Endothelial cell of umbilical vein (primary cell): ENCODE data around the gene SMYD4. TPM values are rescaled to one million over a fixed set of nuclear protein-coding genes. Genes with fewer than 3 reads are reported as not detected.

Experiments used
- BruUV-seq: library from RNA; stranded (reverse); fragments of 400-500 nt; replicated peaks from 2 replicates; lab custom pipeline; 2021; lab: Mats Ljungman, UMichigan
- CTCF ChIA-PET: fragments of 300-600, 350-600 bp; sonication (Branson Sonifier 250); formaldehyde crosslinking; loops from one replicate; lab custom pipeline; 2021; ENCODE audit warnings: antibody characterized with exemption, inconsistent platforms; lab: Charles Lee
- POLR2A ChIA-PET: fragments of 300-600, 350-600 bp; sonication (Branson Sonifier 250); formaldehyde crosslinking; loops from one replicate; lab custom pipeline; 2021; ENCODE audit warnings: antibody characterized with exemption, inconsistent platforms; lab: Charles Lee
- DNase-seq: peaks from one replicate; pipeline ENCODE4 v3.0.0-alpha.2; 2011; ENCODE audit warnings: low read depth, low spot score
- FAIRE-seq: peaks from 2 replicates; lab custom pipeline; 2011; peaks lifted over from hg19 to GRCh38; lab: Jason Lieb, UNC
- H2AFZ ChIP-seq: 2 replicates; pipeline ENCODE4 v1.6.0; 2012; ENCODE audit warnings: low read depth, low read length, control low read depth, inconsistent platforms
- H3K27ac ChIP-seq: 2 replicates; pipeline ENCODE4 v1.5.1; 2011; ENCODE audit warnings: low read depth, mild to moderate bottlenecking, control low read depth, low read length, moderate library complexity; ENCODE audit not compliant: insufficient read depth
- H3K27me3 ChIP-seq, 2 experiments: 2 replicates each; pipeline versions ENCODE4 v1.6.0 to v1.6.1; 2011; ENCODE audit warnings: low read length in 2 of 2, mixed read lengths in 1 of 2; ENCODE audit not compliant: control insufficient read depth in 2 of 2, insufficient read depth in 2 of 2
- H3K36me3 ChIP-seq, 2 experiments: 2 replicates in 1 of 2; 3 replicates in 1 of 2; pipeline ENCODE4 v1.5.1; 2011; ENCODE audit warnings: low read length in 2 of 2, mild to moderate bottlenecking in 1 of 2, moderate library complexity in 1 of 2; ENCODE audit not compliant: control insufficient read depth in 2 of 2, insufficient read depth in 2 of 2; ENCODE audit errors: extremely low read depth in 1 of 2
- H3K4me1 ChIP-seq: 3 replicates; pipeline ENCODE4 v1.5.1; 2011; ENCODE audit warnings: mild to moderate bottlenecking, low read length; ENCODE audit not compliant: control insufficient read depth, insufficient read depth; ENCODE audit errors: extremely low read depth
- H3K4me2 ChIP-seq: 2 replicates; pipeline ENCODE4 v1.6.1; 2011; ENCODE audit warnings: low read length, control low read depth, mixed read lengths; ENCODE audit not compliant: insufficient read depth
- H3K4me3 ChIP-seq, 3 experiments: fragments of 200-600 bp in 1 of 3; sonication (generic), shearing (Covaris generic) in 1 of 3; replicated peaks in 1 of 3; 2 replicates each; pipeline ENCODE4 v1.5.1; 2011 to 2016; ENCODE audit warnings: control low read depth in 3 of 3, low read length in 3 of 3, mild to moderate bottlenecking in 2 of 3, inconsistent platforms in 1 of 3, low read depth in 1 of 3, moderate library complexity in 1 of 3; ENCODE audit not compliant: insufficient read depth in 1 of 3
- H3K79me2 ChIP-seq: 2 replicates; pipeline ENCODE4 v1.6.0; 2012; ENCODE audit warnings: low read length, inconsistent platforms; ENCODE audit not compliant: control insufficient read depth, insufficient read depth
- H3K9ac ChIP-seq: replicated peaks from 2 replicates; pipeline ENCODE3; 2011; ENCODE audit warnings: low read length, control low read depth; ENCODE audit not compliant: insufficient read depth; ENCODE audit errors: extremely low read depth
- H3K9me1 ChIP-seq: replicated peaks from 3 replicates; pipeline ENCODE4 v1.6.0; 2011; ENCODE audit warnings: mild to moderate bottlenecking, low read length; ENCODE audit not compliant: control insufficient read depth, insufficient read depth; ENCODE audit errors: extremely low read depth
- H3K9me3 ChIP-seq: replicated peaks from 2 replicates; pipeline ENCODE4 v1.5.1; 2012; ENCODE audit warnings: low read length, inconsistent platforms; ENCODE audit not compliant: control insufficient read depth, insufficient read depth
- H4K20me1 ChIP-seq: replicated peaks from 2 replicates; pipeline ENCODE3; 2011; ENCODE audit warnings: mild to moderate bottlenecking, low read length; ENCODE audit not compliant: control insufficient read depth, insufficient read depth; ENCODE audit errors: extremely low read depth
- EZH2 ChIP-seq: IDR thresholded peaks from 2 replicates; pipeline ENCODE4 v1.6.1; 2012; ENCODE audit warnings: borderline replicate concordance, low read depth, mild to moderate bottlenecking, moderate library complexity, low read length, inconsistent platforms; ENCODE audit not compliant: severe bottlenecking
- FOS ChIP-seq: IDR thresholded peaks from 2 replicates; pipeline ENCODE4 v1.6.1; 2011; ENCODE audit warnings: mild to moderate bottlenecking, low read length, moderate library complexity, borderline replicate concordance; ENCODE audit not compliant: insufficient read depth
- GATA2 ChIP-seq: IDR thresholded peaks from 2 replicates; pipeline ENCODE4 v1.7.0; 2011; ENCODE audit warnings: low read depth, mild to moderate bottlenecking, moderate library complexity, mixed read lengths, low read length; ENCODE audit not compliant: insufficient read length, insufficient read depth
- JUN ChIP-seq: IDR thresholded peaks from 2 replicates; pipeline ENCODE4 v1.6.1; 2011; ENCODE audit warnings: borderline replicate concordance, low read depth; ENCODE audit not compliant: insufficient read length, insufficient read depth
- MYC ChIP-seq: IDR thresholded peaks from one replicate; pipeline ENCODE4 v1.6.1; 2011; ENCODE audit warnings: mild to moderate bottlenecking, low read depth, low read length
- POLR2A ChIP-seq: IDR thresholded peaks from 2 replicates; pipeline ENCODE4 v1.6.1; 2012; ENCODE audit warnings: low read depth, mild to moderate bottlenecking, control low read depth, low read length
- POLR2AphosphoS5 ChIP-seq: IDR thresholded peaks from 2 replicates; pipeline ENCODE4 v1.6.1; 2012; ENCODE audit warnings: low read depth, mild to moderate bottlenecking, control low read depth, low read length, moderate library complexity; ENCODE audit not compliant: insufficient read depth
- dilution Hi-C: fragments of 300-500 bp; cut with MboI; formaldehyde crosslinking; loops from one replicate; pipeline ENCODE4 v1.15.0; 2019; ENCODE audit warnings: low sequenced_read_pairs; ENCODE audit not compliant: extremely low pct_ligation_motif_present
- intact Hi-C: fragments of 100-400 bp; cut with micrococcal nuclease; formaldehyde crosslinking; loops from one replicate; pipeline ENCODE4 v1.10.0; 2022
- polyA plus RNA-seq, 4 experiments: library from polyadenylated mRNA; depleted of rRNA in 3 of 4; stranded (reverse) in 3 of 4; unstranded in 1 of 4; fragments of >200 nt; gene quantifications; 2 replicates each; pipeline versions ENCODE4 v1.2.1 to v1.2.3, GENCODE V29; 2011 to 2012; ENCODE audit warnings: missing spikeins in 1 of 4
- total RNA-seq: library from RNA; stranded (reverse); gene quantifications from 2 replicates; pipeline ENCODE4 v1.2.3, GENCODE V29; 2021
- TF ChIP-seq, protein P1 (sequence below): IDR thresholded peaks from 2 replicates; pipeline ENCODE4 v1.6.1; 2011; ENCODE audit not compliant: insufficient read depth, insufficient read length
- TF ChIP-seq, protein P2 (sequence below), 2 donors: IDR thresholded peaks; 1 replicate in 1 of 2; 2 replicates in 1 of 2; pipeline ENCODE4 v1.5.1; 2011; ENCODE audit warnings: low read length in 2 of 2, mild to moderate bottlenecking in 2 of 2, moderate library complexity in 2 of 2, control low read depth in 1 of 2, inconsistent platforms in 1 of 2, low read depth in 1 of 2; ENCODE audit not compliant: insufficient read depth in 1 of 2; ENCODE audit errors: extremely low read depth in 1 of 2

SMYD4 gene
- total and polyA plus RNA-seq, 2 donors (not counting 3 experiments of a cell fraction or from before 2014, with no cell fraction given): 6.0 to 14.6 TPM

DNA sequence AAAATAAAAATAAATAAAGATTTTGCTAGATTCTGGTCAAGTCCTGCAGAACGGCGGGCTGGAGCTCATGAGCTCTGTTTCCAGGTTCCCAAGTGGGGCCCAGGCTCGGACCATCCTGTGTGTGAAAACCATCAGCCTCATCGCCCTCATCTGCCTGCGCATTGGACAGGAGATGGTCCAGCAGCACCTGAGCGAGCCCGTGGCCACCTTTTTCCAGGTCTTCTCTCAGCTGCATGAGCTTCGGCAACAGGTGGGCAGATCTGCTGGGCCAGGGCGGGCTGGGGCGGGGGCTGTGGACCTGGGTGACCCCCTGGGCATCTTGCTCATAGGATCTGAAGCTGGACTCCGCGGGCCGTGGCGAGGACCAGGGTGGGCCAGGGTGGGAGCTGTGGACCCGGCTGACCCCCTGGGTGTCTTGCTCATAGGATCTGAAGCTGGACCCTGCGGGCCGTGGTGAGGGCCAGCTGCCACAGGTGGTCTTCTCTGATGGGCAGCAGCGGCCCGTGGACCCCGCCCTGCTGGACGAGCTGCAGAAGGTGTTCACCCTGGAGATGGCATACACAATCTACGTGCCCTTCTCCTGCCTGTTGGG is 97.4 kb downstream of the SMYD4 start:
- Histone ChIP-seq H3K9me3 (no peaks in the 10 kb centered on the region), H3K27ac (no peak overlapping the region), H3K4me3 (no peak overlapping the region), H3K4me1 (no peaks in the 10 kb centered on the region), H3K36me3 (peaks cover 0 to 5% of the 10 kb centered on the region in 2 experiments), H3K9ac (no peak overlapping the region), H3K4me2 (no peak overlapping the region), H2AFZ (no peak overlapping the region), H3K27me3 (no peaks in the 10 kb centered on the region), H3K9me1 (no peaks in the 10 kb centered on the region), H4K20me1 (no peaks in the 10 kb centered on the region), H3K79me2 (no peaks in the 10 kb centered on the region)
- CTCF ChIA-PET: interaction anchor here (0.7 to 2.6 kb wide), 2 partner anchors 11 to 52 kb away, joined by 5 to 9 read pairs; no protein-coding TSS in a partner anchor
- POLR2A ChIA-PET: no interaction called here
- BruUV-seq: no TSS peak
- FAIRE-seq (no peak), DNase-seq (no peak)
- dilution Hi-C loops (no loop called here), intact Hi-C loops (no loop called here)
- TF ChIP-seq, protein P1, sequence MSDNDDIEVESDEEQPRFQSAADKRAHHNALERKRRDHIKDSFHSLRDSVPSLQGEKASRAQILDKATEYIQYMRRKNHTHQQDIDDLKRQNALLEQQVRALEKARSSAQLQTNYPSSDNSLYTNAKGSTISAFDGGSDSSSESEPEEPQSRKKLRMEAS: no peak
- no peak for TF ChIP-seq POLR2A
- TF ChIP-seq MYC: no peak
- TF ChIP-seq EZH2: no peak
- no peak for TF ChIP-seq JUN

DNA sequence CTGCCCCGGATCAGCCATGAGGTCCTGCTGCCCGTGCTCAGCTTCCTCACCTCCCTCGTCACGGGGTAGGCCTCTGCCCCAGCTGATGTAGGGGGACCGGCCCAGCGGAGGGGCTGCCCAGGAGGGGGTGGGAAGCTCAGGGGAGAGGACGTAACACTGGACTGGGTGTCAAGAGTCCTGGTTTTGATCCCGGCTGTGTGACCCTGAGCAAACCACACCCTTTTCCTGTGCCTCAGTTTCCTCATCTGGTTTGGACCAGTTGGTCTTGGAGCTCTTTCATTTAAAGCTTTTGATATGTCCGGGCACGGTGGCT is 98.6 kb downstream of the SMYD4 start:
- no peaks in the 10 kb centered on the region for H4K20me1 ChIP-seq
- no TSS peak for BruUV-seq
- no peak overlapping the region for H3K4me2 ChIP-seq
- peaks cover 0 to 3% of the 10 kb centered on the region in 2 experiments for H3K36me3 ChIP-seq
- dilution Hi-C loops (no loop called here), intact Hi-C loops (no loop called here)
- H3K27me3 ChIP-seq: no peaks in the 10 kb centered on the region
- DNase-seq: no peak
- H3K9me3 ChIP-seq: no peaks in the 10 kb centered on the region
- no peak overlapping the region for H3K9ac ChIP-seq
- CTCF ChIA-PET: interaction anchor here (2.6 kb wide), 1 partner anchor 53 kb away, joined by 9 read pairs; no protein-coding TSS in a partner anchor
- no peaks in the 10 kb centered on the region for H3K9me1 ChIP-seq
- FAIRE-seq: no peak
- H2AFZ ChIP-seq: no peak overlapping the region
- no peak for TF ChIP-seq EZH2
- TF ChIP-seq, protein P1: no peak
- TF ChIP-seq MYC: no peak
- TF ChIP-seq POLR2AphosphoS5: no peak
- no peak for TF ChIP-seq FOS
- TF ChIP-seq, protein P2, sequence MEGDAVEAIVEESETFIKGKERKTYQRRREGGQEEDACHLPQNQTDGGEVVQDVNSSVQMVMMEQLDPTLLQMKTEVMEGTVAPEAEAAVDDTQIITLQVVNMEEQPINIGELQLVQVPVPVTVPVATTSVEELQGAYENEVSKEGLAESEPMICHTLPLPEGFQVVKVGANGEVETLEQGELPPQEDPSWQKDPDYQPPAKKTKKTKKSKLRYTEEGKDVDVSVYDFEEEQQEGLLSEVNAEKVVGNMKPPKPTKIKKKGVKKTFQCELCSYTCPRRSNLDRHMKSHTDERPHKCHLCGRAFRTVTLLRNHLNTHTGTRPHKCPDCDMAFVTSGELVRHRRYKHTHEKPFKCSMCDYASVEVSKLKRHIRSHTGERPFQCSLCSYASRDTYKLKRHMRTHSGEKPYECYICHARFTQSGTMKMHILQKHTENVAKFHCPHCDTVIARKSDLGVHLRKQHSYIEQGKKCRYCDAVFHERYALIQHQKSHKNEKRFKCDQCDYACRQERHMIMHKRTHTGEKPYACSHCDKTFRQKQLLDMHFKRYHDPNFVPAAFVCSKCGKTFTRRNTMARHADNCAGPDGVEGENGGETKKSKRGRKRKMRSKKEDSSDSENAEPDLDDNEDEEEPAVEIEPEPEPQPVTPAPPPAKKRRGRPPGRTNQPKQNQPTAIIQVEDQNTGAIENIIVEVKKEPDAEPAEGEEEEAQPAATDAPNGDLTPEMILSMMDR (IDR thresholded peaks at IDR 0.05; ENCODE audit: extremely low read depth in 1 of 2, insufficient read depth in 1 of 2, low read depth in 1 of 2, low read length in 2 of 2): no peak
- TF ChIP-seq GATA2: no peak
- TF ChIP-seq POLR2A: no peak
- TF ChIP-seq JUN: no peak
- POLR2A ChIA-PET: no interaction called here
- no peak overlapping the region for H3K27ac ChIP-seq
- H3K4me1 ChIP-seq: no peaks in the 10 kb centered on the region
- H3K4me3 ChIP-seq: no peak overlapping the region
- H3K79me2 ChIP-seq: peaks cover 2% of the 10 kb centered on the region
